ENCODE data around the gene PIK3CG.
"Not testable (repeated sequence)": the region's sequence is repeated elsewhere in the genome, so short reads cannot be mapped to it uniquely, and the experiment has no call there.

- not testable (repeated sequence) for TF ChIP-seq POLR2A, EP300 (IDR thresholded peaks at IDR 0.05)
Observed at GRCh38 chr7:106898967-106899366, 33.9 kb downstream of the PIK3CG start.

All from stomach (tissue), 4 donors.